Neural progenitor cell (in vitro differentiated cells): ENCODE measurements around the gene TOGARAM1. TPM values are rescaled to one million over a fixed set of nuclear protein-coding genes. Genes with fewer than 3 reads are reported as not detected.

Experiments
- DNase-seq: peaks from one replicate; pipeline ENCODE4 v3.0.0-alpha.2; 2016; ENCODE audit warnings: low spot score
- H2AFZ ChIP-seq: fragments of 200-600 bp; sonication (generic); replicated peaks from 2 replicates; pipeline ENCODE4 v1.6.1; 2016; ENCODE audit warnings: antibody characterized with exemption
- H3F3A ChIP-seq: fragments of 200-600 bp; sonication (generic); 2 replicates; pipeline ENCODE4 v1.6.1; 2016; ENCODE audit warnings: antibody characterized with exemption, low read depth
- H3K27ac ChIP-seq: fragments of 200-600 bp; sonication (generic); 2 replicates; pipeline ENCODE4 v1.5.1; 2016; ENCODE audit warnings: mild to moderate bottlenecking
- H3K27me3 ChIP-seq: fragments of 200-600 bp; sonication (generic); 2 replicates; pipeline ENCODE4 v1.6.1; 2016; ENCODE audit warnings: mild to moderate bottlenecking, moderate library complexity
- H3K36me3 ChIP-seq: fragments of 200-600 bp; sonication (generic); 2 replicates; pipeline ENCODE4 v1.5.1; 2016
- H3K4me1 ChIP-seq: fragments of 200-600 bp; sonication (generic); 2 replicates; pipeline ENCODE4 v1.6.1; 2016; ENCODE audit warnings: mixed run types
- H3K4me2 ChIP-seq: fragments of 200-600 bp; sonication (generic); 2 replicates; pipeline ENCODE4 v1.6.1; 2016
- H3K4me3 ChIP-seq: fragments of 200-600 bp; sonication (generic); 2 replicates; pipeline ENCODE4 v1.5.1; 2016
- H3K79me2 ChIP-seq: fragments of 200-600 bp; sonication (generic); 2 replicates; pipeline ENCODE4 v1.6.1; 2016; ENCODE audit warnings: low read depth
- H3K9ac ChIP-seq: fragments of 200-600 bp; sonication (generic); 2 replicates; pipeline ENCODE4 v1.6.1; 2016
- H3K9me3 ChIP-seq: fragments of 200-600 bp; sonication (generic); 2 replicates; pipeline ENCODE4 v1.5.1; 2016; ENCODE audit warnings: low read depth
- H4K20me1 ChIP-seq: fragments of 200-600 bp; sonication (generic); 2 replicates; pipeline ENCODE4 v1.6.1; 2016; ENCODE audit warnings: low read depth
- H3K27ac Mint-ChIP-seq: 3 replicates; pipeline ENCODE4 v1.8.0; 2021; ENCODE audit warnings: mixed read lengths
- H3K27me3 Mint-ChIP-seq: 2 replicates; pipeline ENCODE4 v1.8.0; 2022; ENCODE audit warnings: low read depth, mild to moderate bottlenecking, inconsistent platforms, moderate library complexity, mixed read lengths; ENCODE audit not compliant: insufficient read depth
- H3K36me3 Mint-ChIP-seq: 3 replicates; pipeline ENCODE4 v1.8.0; 2021; ENCODE audit warnings: mixed read lengths
- H3K4me1 Mint-ChIP-seq: 3 replicates; pipeline ENCODE4 v1.8.0; 2021; ENCODE audit warnings: mixed read lengths
- H3K4me3 Mint-ChIP-seq: 3 replicates; pipeline ENCODE4 v1.8.0; 2021; ENCODE audit warnings: mild to moderate bottlenecking, moderate library complexity, mixed read lengths
- H3K9me3 Mint-ChIP-seq: 3 replicates; pipeline ENCODE4 v1.8.0; 2020; ENCODE audit warnings: mixed read lengths
- EZH2 ChIP-seq: fragments of 200-600 bp; sonication (generic); IDR thresholded peaks from 2 replicates; pipeline ENCODE4 v1.6.1; 2017; ENCODE audit warnings: antibody characterized with exemption, mild to moderate bottlenecking, moderate library complexity
- EZH2phosphoT487 ChIP-seq: fragments of 200-600 bp; sonication (generic); IDR thresholded peaks from 2 replicates; pipeline ENCODE4 v1.6.1; 2017; ENCODE audit warnings: antibody characterized with exemption
- total RNA-seq: library from RNA; depleted of rRNA; stranded (reverse); fragments of >200 nt; gene quantifications from 2 replicates; pipeline ENCODE4 v1.2.3, GENCODE V29; 2015; ENCODE audit warnings: low replicate concordance
- TF ChIP-seq, protein P1 (sequence below): fragments of 200-600 bp; sonication (generic); IDR thresholded peaks from 2 replicates; pipeline ENCODE4 v1.5.1; 2017; ENCODE audit warnings: antibody characterized with exemption, mild to moderate bottlenecking

Gene TOGARAM1
- total RNA-seq, result 16.2 and 23.1 TPM in 2 replicates

DNA sequence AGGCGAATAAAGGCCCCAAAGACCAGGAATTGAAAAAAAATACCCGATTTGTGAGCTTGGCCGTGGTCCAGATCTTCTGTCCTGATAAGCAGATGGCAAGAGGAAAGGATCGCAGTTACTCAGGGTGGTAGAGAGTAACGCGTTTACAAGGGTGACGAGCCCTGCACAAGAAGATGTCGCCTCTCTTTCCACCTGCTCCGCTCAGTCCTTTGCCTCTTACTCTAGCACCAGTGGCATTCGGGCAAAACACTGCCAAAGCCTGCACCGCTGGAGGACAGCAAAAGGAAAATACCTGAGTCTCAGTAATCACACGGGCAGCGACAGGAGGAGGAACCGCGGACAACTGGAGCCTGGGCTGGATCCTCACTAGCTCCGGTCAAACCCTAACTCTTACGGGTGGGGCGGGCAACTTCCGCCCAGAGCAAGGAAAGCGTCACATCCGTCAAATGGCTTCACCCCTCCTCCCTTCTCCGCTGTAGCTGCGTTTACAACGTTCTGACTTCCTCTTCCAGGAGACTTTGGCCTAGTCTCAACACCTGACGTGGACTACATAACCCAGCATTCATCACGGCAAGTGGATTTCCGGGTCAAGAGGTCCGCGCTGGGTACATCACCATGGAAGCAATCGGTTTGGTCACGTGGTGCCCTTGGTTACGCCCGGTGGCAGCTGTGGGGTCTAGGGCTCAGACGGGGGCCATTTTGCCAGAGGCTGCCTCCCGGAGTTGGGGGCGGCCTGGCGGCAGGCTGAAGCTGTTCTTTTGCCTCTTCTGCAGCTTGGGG is at the start of gene TOGARAM1, which contains the start of gene KLHL28:
Gene TOGARAM1, plus strand, starts transcription at position 637 of the 780 bp plus-strand sequence. CDS start 232 bp downstream, outside the sequence.
Gene KLHL28, minus strand, starts transcription at position 394 of the 780 bp plus-strand sequence. CDS start 16,019 bp downstream, outside the sequence.
- H3K27ac ChIP-seq, result peak within 1 kb of the TSS; percentile 43
- DNase-seq, result peak; percentile 98
- H3F3A ChIP-seq, result peaks cover 20% of the 10 kb centered on the region
- H3K4me1 ChIP-seq, result peaks cover 7% of the 10 kb centered on the region
- Mint-ChIP-seq H3K9me3 (peaks cover 31% of the 10 kb centered on the region), H3K27ac (peak within 1 kb of the TSS; percentile 85), H3K4me3 (no peak within 1 kb of the TSS), H3K4me1 (peaks cover 26% of the 10 kb centered on the region), H3K27me3 (no peaks in the 10 kb centered on the region), H3K36me3 (peaks cover 17% of the 10 kb centered on the region)
- no peaks in the 10 kb centered on the region for H3K27me3 ChIP-seq
- H4K20me1 ChIP-seq, result peaks cover 46% of the 10 kb centered on the region
- H2AFZ ChIP-seq, result peak within 1 kb of the TSS; percentile 83
- H3K79me2 ChIP-seq, result peaks cover 92% of the 10 kb centered on the region
- H3K9me3 ChIP-seq, result no peaks in the 10 kb centered on the region
- H3K9ac ChIP-seq, result peak within 1 kb of the TSS; percentile 69
- H3K4me2 ChIP-seq, result peak within 1 kb of the TSS; percentile 99
- no peaks in the 10 kb centered on the region for H3K36me3 ChIP-seq
- no peak for TF ChIP-seq EZH2phosphoT487
- TF ChIP-seq, protein P1, sequence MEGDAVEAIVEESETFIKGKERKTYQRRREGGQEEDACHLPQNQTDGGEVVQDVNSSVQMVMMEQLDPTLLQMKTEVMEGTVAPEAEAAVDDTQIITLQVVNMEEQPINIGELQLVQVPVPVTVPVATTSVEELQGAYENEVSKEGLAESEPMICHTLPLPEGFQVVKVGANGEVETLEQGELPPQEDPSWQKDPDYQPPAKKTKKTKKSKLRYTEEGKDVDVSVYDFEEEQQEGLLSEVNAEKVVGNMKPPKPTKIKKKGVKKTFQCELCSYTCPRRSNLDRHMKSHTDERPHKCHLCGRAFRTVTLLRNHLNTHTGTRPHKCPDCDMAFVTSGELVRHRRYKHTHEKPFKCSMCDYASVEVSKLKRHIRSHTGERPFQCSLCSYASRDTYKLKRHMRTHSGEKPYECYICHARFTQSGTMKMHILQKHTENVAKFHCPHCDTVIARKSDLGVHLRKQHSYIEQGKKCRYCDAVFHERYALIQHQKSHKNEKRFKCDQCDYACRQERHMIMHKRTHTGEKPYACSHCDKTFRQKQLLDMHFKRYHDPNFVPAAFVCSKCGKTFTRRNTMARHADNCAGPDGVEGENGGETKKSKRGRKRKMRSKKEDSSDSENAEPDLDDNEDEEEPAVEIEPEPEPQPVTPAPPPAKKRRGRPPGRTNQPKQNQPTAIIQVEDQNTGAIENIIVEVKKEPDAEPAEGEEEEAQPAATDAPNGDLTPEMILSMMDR, result no peak
- TF ChIP-seq EZH2, result no peak
- peak within 1 kb of the TSS; percentile 78 for H3K4me3 ChIP-seq

- Histone ChIP-seq H3F3A (peaks cover 23% of the 10 kb centered on the region), H3K4me3 (no peak overlapping the region), H3K27ac (no peak overlapping the region), H3K4me1 (peaks cover 5% of the 10 kb centered on the region), H3K27me3 (no peaks in the 10 kb centered on the region), H3K79me2 (no peaks in the 10 kb centered on the region), H2AFZ (peak overlapping the region; percentile 71), H4K20me1 (no peaks in the 10 kb centered on the region), H3K36me3 (no peaks in the 10 kb centered on the region), H3K4me2 (no peak overlapping the region), H3K9me3 (no peaks in the 10 kb centered on the region), H3K9ac (no peak overlapping the region)
- H3K27me3 Mint-ChIP-seq, result peaks cover 4% of the 10 kb centered on the region
- TF ChIP-seq EZH2 (no peak), EZH2phosphoT487 (no peak)
- TF ChIP-seq, protein P1, result no peak
- no peak overlapping the region for H3K27ac Mint-ChIP-seq
- no peak overlapping the region for H3K4me3 Mint-ChIP-seq
- DNase-seq, result peak; percentile 32
- H3K4me1 Mint-ChIP-seq, result no peaks in the 10 kb centered on the region
- H3K36me3 Mint-ChIP-seq, result no peaks in the 10 kb centered on the region
- H3K9me3 Mint-ChIP-seq, result peaks cover 2% of the 10 kb centered on the region
These were observed 47.1 kb upstream of the TOGARAM1 start for GRCh38 chr14:44914849-44915248.

DNA sequence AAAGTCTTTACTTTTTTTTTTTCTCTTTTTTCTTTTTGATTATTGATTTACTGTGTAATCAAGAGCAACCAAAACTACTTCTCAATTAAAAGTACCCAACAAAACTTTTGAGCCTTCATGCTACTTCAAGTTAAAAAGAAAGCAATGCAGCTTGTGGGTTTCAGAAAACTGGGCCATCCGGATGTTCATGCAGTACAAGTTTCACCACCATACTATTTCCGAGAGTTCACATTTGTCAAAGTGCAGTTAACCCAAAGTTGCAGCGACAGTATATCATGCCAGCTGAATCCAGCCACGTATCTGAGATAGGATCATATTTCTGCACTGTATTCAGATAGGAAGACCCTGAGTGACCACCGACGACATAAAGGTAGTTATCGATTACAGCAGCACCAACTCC is 33.2 kb upstream of the TOGARAM1 start:
- Histone ChIP-seq H3K4me3 (no peak overlapping the region), H3K27ac (no peak overlapping the region), H3K9me3 (no peaks in the 10 kb centered on the region), H2AFZ (no peak overlapping the region), H3K4me2 (no peak overlapping the region), H3K79me2 (no peaks in the 10 kb centered on the region), H3K9ac (no peak overlapping the region), H3K4me1 (no peaks in the 10 kb centered on the region), H3K36me3 (peaks cover 4% of the 10 kb centered on the region), H3F3A (no peaks in the 10 kb centered on the region), H3K27me3 (no peaks in the 10 kb centered on the region), H4K20me1 (peaks cover 4% of the 10 kb centered on the region)
- no peak overlapping the region for H3K4me3 Mint-ChIP-seq
- DNase-seq, result no peak
- H3K4me1 Mint-ChIP-seq, result no peaks in the 10 kb centered on the region
- no peaks in the 10 kb centered on the region for H3K27me3 Mint-ChIP-seq
- H3K36me3 Mint-ChIP-seq, result peaks cover 1% of the 10 kb centered on the region
- TF ChIP-seq EZH2, result no peak
- no peak for TF ChIP-seq EZH2phosphoT487
- no peaks in the 10 kb centered on the region for H3K9me3 Mint-ChIP-seq
- H3K27ac Mint-ChIP-seq, result no peak overlapping the region

GRCh38 chr14:44935155-44935554 is 26.8 kb upstream of the TOGARAM1 start:
- H3F3A ChIP-seq, result no peaks in the 10 kb centered on the region
- Mint-ChIP-seq H3K4me3 (no peak overlapping the region), H3K9me3 (peaks cover 8% of the 10 kb centered on the region), H3K27me3 (no peaks in the 10 kb centered on the region), H3K36me3 (peaks cover 30% of the 10 kb centered on the region), H3K4me1 (no peaks in the 10 kb centered on the region), H3K27ac (no peak overlapping the region)
- no peaks in the 10 kb centered on the region for H3K4me1 ChIP-seq
- H3K4me3 ChIP-seq, result no peak overlapping the region
- H3K36me3 ChIP-seq, result peaks cover 12% of the 10 kb centered on the region
- no peak overlapping the region for H2AFZ ChIP-seq
- H3K9me3 ChIP-seq, result no peaks in the 10 kb centered on the region
- no peaks in the 10 kb centered on the region for H3K27me3 ChIP-seq
- no peak for DNase-seq
- TF ChIP-seq, protein P1, result no peak
- no peak overlapping the region for H3K27ac ChIP-seq
- H3K4me2 ChIP-seq, result no peak overlapping the region
- no peaks in the 10 kb centered on the region for H3K79me2 ChIP-seq
- no peak overlapping the region for H3K9ac ChIP-seq
- peaks cover 4% of the 10 kb centered on the region for H4K20me1 ChIP-seq
